Astrocyte (in vitro differentiated cells and primary cell): ENCODE results near the gene SOS2.
"Not testable (repeated sequence)": the region's sequence is repeated elsewhere in the genome, so short reads cannot be mapped to it uniquely, and the experiment has no call there.

Experiments used
- CTCF ChIP-seq: IDR thresholded peaks from 2 replicates; pipeline ENCODE4 v1.5.1; 2011; ENCODE audit warnings: low read depth, mild to moderate bottlenecking, inconsistent platforms, low read length, moderate library complexity; ENCODE audit not compliant: insufficient read depth
- EZH2 ChIP-seq: IDR thresholded peaks from 2 replicates; pipeline ENCODE4 v1.6.1; 2012; ENCODE audit warnings: mild to moderate bottlenecking, low read length, inconsistent platforms; ENCODE audit not compliant: insufficient read depth

GRCh38 chr14:50073663-50074062 is 157.7 kb downstream of the SOS2 start:
- not testable (repeated sequence) for TF ChIP-seq CTCF, EZH2
